Ammon's horn (tissue), 1 donor: ENCODE data around the gene NOX3.
A peak's percentile ranks its signal among the peaks of the same experiment; 100 is the strongest.
"Not testable (repeated sequence)": the region's sequence is repeated elsewhere in the genome, so short reads cannot be mapped to it uniquely, and the experiment has no call there.

Source experiments
- DNase-seq: peaks from one replicate; pipeline ENCODE4 v3.0.0-alpha.2; 2016; ENCODE audit warnings: low spot score

The NOX3 gene

DNA sequence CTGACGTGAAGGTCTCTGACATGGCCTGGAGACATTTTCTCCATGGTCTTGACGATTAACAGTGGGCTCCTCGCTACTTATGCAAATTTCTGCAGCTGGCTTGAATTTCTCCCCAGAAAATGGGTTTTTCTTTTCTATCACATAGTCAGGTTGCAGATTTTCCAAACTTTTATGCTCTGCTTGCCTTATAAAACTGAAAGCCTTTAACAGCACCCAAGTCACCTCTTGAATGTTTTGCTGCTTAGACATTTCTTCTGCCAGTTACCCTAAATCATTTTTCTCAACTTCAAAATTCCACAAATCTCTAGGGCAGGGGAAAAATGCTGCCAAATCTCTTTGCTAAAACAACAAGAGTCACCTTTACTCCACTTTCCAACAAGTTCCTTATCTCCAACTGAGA, 12.9 kb upstream of the NOX3 start:
- not testable (repeated sequence) for DNase-seq

DNA sequence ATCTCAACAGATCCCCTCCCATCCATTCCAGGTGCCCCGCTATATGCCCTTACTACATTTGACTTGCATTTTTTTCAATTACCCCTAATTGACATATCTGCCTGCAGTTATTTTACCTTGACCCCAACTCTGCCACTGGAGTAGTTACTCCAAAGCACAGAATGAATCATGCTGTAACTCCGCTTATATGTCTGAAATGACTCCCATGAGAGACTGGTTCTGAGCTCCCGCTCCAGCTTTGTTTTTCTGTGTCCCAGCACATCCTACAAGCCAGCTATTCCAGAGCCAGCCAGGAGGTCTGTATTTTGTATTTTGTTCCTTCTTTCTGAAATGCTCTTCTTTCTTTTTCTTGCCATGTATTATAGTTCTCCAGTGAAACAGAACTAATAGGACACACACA, 10.9 kb upstream of the NOX3 start:
- no peak for DNase-seq

DNA sequence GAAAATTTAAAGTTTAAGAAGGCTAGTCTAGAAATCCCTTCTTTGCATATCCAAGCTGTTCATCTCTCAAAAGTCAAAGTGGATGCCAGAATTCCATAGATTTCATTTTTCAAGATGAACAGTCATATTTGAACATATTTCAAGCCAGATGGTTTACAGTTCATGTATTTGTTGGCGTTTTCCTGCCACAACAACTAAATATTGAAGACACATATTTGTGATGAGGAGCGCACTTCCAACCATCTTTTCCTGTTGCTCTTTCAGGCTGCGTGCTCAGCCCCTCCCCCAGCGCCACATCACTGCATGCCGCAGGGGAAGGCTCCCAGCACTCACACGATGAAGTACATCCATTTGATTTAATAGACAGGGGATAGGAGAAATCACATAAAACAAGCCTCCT, 5.9 kb upstream of the NOX3 start:
- peak; percentile 8 for DNase-seq

DNA sequence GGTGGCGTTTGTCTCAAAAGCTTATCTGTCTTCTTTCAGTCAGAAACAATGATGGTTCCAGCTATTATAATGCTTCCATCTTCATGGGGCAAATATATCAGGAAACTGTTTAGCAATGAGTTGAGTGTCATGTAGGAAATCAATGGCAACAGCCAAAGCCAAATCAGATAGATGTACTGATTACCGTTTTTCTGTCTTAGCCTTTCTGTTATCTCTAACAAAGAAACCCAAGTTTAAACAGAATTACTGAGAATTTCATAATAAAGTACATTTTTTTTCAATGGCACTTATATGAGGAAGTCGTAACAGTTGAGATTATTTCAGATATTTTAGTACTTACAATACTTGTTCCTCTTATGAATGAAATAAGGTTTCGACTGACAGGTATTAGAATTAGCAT, 1.2 kb downstream of the NOX3 start:
- DNase-seq: no peak

DNA sequence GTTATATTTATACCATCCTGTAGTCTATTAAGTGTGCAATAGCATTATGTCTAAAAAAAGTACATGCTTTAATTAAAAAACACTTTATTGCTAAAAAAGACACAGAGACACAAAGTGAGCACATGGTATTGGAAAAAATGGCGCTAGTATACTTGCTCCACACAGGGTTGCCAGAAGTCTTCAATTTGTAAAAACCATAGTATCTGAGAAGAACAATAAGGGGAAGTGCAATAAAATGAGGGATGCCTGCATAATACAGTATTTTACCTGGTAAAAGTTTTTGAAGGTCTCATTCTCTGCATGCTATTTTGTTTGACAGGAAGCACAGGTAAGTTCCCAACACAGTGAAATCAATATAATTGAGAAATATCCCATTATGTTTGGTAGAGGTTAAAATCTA, 1.6 kb downstream of the NOX3 start:
- no peak for DNase-seq

DNA sequence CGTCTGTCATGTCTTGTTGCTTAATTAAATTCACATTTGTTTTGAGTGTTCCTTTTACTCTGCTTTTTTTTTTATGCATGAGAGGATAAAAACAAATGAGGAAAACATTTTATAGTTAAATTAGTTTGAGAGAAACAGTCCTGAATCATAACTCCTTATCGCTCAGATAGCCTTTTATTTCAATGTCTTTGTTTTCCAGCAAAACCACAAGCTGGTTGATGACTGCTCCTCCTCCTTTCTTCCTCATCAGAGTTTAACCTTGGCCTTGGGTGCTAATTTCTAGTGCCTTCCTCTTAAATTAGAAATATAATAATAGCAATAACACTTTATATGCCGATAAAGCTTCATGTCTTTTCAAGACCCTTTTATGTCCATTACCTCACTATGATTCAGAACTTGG, 3.1 kb downstream of the NOX3 start:
- DNase-seq: no peak

DNA sequence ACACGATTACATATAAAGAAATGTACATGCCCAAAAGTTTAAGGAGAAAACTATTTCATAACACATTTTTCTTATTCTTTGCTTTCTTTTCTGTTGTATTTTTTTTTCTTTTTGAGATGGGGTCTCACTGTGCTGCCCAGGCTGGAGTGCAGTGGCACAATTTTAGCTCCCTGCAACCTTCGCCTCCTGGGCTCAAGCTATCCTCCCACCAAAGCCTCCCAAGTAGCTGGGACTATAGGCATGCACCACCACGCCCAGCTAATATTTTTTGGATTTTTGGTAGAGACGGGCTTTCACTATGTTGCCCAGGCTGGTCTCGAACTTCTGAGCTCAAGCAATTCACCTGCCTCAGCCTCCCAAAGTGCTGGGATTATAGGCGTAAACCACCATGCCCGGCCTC, 4.1 kb downstream of the NOX3 start:
- not testable (repeated sequence) for DNase-seq

DNA sequence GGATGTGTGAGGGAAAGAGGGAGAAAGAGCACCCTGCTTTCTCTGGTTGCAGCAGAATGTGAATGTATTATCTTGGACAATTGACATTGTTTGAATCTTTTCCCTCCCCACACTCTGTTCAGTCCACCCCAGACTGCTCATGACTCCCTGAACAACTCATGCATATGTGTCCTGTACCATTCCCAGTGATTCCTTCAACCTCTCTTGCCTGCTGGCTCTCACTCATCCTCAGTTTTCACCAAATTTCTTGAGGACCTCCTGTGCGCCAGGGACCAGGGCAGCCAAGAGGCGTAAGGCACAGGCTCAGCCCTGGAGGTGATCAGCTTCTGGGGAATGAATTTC, 5.4 kb downstream of the NOX3 start:
- no peak for DNase-seq

DNA sequence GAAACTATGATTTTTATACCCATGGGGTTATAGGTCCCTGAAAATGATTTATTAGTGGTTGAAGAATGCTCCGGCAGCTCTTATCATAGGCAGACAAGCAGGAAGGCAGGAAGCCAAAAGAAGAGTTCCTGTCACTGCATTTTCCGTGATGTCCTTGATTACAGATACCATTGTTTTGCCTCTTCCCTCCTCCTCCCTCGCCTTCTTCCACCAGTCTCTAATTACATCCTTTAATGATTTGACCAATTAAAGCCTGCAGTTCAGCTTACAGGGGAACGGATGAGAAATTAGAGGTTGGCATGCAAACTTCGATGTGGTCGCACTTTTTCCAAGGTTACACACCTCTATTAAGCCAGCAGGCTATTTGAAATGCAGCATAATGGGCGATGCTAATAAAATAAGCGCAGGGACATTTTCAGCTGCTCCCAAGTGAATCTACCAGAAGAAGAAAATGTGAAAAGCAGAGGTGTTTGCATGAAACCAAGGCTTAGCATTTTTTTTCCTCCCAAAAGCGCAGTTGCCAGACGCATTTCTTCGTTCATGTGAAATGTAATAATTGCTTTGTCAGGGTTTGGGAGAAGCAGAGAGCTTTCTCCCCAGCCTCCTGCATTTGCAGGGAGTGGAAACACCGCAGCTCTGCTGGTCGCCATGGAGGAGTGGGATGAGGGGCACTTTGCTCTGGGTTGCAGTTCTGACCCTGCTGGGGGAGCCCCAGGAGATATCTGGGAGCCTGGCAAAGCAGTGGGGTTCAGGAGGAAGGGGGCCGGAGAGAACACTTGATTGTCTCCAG, 6.0 kb downstream of the NOX3 start:
- no peak for DNase-seq

DNA sequence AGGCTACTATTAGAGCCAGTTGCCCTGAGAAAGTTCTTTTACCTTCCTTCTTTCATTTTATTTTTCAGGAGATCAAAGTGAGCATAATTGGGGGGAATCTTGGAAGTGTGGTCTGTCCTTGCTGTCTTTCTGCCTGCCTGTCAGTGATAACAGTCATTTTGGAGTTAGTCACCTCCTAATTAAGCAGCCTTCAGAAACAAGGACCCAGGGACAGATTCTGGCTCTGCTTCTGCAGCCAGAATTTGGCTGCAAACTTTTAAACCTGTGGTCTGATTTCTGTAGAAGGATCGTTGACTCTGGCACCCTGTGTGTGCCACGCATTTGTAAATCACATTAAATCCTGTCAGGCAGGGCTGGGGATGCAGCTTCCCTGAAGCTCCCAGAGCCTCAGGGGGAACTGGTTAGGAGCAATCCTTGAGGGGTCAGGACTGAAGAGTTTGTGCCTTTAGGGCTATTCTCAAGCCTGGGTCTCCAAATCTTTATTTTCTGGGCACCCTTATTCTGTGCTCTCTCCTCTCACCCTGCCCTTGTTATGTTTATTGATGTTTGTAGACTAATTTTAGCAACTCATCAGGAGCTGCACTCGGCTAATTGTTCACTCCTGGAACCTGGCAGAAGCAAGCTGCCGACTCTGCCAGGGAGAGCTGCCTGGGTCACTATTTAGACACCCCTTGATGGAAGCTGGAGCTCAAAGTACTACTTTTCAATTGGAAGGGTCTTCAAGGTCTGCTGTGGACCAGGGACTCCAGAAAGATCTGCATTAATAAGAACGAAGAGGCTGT, 6.8 kb downstream of the NOX3 start:
- DNase-seq: peak; percentile 12

DNA sequence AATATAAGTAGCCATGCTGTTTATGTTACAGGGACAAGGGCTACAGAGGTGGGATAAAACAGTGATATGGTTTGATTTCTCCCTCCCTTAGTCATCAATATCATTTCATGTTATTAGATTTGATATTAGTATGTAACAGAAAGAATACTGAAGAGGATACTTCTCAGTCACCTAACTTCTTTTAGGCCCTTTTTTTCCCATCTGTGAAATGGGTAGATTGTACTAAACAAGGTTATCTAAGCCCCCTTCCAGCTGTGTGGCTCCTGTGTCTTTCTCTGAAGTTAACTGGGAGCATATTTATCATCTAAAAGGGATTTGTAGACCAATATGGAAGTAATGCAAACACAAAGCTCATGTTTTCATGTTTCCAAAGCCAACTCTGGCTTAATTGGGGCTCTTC, 7.7 kb downstream of the NOX3 start:
- no peak for DNase-seq

DNA sequence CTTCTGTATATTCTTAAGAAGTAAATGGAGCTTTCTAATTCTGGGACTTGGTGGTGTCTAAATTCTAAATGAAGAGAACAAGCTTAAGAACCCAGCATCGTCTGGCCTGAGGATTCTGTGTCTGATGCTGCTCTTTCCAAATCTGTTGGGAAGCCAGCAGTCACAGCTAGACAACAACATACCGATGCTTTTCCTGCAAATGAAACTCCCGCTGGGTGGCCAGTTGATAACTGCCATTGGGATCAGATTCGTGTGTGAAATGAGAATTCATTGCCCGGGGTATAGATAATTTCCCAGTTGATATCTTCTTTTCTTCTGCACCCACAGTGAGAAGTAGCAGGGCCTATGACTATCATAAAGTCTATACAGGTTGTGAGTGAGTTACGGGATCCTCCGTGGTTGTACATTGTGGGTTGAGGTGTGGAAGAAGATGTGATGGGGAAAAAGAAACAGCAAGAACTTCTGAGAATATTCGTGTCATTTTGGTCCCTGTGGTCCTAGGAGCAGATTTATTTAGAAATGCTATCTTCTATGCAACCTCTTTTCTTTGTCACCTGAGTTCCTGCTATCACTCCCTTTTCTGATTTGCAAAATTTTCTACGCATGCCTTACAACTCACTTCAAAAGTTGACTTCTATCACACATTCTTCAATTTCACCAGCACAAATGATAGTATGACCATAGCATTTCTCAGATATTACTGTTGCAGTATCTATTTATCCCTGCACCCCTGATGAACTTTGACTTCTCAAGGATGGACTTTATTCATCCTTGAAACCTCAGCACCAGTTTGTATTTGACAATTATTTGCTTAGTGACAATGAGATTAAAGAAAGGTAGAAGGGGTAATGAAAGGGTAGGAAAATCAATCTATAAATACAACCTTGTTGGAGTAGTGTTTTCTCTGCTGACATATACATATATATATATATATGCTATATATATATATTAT, 10.4 kb downstream of the NOX3 start:
- no peak for DNase-seq

DNA sequence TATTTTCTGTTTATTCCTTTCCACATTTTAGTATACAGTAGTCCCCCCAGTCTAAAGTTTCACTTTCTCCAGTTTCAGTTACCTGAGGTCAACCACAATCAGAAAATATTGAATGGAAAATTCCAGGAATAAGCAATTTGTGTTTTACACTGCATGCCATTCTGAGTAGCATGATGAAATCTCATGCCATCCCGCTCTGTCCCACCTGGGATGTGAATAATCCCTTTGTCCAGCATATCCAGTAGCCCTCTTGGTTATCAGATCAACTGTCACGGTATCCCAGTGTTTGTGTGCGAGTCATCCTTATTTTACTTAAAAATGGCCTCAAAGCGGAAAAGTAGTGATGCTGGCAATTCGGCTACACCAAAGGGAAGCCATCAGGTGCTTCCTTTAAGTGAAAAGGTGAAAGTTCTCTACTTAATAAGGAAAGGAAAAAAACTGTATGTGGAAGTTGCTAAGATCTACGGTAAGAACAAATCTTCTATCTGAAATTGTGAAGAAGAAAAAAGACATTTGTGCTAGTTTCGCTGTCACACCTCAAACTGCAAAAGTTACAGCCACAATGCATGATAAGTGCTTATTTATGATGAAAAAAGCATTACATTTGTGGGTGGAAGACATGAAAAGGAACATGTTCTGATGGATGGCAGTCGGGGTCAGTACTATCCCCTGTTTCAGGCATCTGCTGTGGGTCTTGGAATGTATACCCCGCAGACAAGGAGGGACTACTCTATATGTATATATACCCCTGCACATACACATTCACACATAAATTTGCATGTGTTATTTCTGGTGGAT, 11.3 kb downstream of the NOX3 start:
- no peak for DNase-seq

DNA sequence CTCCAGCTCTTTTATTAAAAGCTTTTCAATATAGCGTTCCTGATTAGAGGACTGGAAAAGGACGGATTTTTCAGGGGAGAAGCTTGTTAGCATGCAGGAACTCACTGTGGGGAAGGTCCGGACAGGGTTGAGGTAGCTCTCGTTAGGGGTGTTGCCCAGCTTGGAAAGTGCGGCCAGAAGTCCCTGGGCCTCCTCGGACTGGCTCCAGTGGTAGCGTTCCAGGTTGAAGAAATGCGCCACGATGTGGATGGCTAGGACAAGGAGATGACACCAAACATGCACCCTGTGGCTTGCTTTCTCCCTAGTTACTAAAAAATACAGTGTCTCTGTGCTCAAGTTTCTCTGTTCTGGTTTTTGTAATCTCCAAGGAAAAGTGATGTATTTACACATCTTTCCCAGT, 12.5 kb downstream of the NOX3 start:
- DNase-seq: no peak

DNA sequence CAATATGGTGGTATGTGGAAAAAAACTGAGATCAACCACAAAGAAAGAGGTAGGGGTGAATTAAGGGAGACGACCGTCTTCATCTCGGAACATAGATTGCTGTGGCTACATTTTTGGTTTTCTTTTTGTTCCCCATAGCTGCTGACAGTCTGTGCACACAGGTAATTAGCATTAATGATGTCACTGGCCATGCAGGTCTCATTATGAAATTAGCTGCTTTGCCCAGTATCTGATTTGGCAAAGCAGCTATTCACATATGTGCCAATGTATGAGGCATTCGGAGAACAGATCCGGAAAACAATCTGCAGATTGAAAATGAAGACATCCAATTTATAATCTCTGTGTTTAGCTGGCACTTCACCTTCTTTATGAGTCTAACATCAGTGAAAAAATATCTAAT, 13.1 kb downstream of the NOX3 start:
- DNase-seq: no peak

DNA sequence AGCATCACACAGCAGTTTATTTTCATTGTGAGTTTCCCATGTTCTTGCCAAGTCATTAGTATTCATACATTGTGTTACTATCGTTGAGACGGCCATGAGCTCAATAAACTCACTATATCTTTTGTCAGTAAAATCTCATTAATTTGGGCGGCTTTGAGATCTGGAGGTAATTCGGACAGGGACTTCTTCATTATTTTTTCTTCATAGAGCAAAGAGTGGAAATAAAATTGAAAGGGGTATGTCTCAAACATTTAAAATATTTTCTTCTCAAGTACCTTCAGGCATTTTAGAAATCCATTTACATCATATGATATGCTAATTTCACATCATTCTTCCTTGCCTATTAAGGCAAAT, 14.6 kb downstream of the NOX3 start:
- no peak for DNase-seq

DNA sequence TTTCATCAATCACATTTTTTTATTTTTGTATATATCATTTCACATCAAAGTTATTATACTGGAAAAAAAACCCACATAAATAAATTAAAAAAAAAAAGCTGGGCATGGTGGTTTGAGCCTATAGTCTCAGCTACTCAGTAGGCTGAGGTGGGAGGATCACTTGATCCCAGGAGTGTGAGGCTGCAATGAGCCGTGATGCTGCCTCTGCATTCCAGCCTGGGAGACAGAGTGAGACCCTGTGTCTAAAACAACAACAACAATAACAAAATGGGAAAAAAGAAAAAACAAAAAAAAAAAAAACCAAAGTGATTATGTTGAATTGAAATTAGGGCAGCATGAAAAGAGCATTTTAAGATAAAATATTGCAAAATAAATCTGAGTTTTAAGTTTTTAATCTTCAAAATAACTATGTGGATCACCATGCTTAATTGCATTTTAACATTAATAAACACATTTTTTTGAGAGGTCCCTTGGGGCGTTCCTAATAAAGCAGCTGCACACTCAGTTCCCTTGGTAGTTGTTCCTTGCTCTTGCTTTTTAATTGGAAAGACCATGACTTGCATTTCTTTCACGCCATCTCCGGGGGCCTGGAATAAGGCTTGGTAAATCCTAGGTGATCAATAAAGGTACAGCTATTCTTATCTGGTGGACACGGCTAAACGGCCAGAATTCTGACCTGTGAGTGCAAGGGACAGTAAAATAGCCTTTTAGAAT, 15.1 kb downstream of the NOX3 start:
- no peak for DNase-seq

DNA sequence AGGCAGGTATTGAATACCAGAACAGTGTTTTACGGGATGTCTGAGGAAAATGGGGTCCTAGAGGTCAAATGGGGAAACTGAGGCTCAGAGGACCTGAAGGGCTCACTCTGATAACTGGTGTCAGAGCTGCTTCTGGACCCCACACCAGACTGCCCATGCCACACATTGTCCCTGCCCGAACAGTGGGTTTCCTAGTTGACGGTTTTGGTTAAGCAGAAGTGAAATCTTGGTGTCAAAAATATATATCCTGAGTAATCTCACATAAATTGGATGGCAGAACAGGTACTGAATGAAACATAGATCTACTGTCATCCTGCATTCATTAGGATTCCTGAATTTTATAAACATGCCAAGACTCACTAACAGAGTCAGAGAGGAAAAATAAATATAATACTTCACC, 16.3 kb downstream of the NOX3 start:
- DNase-seq: no peak

DNA sequence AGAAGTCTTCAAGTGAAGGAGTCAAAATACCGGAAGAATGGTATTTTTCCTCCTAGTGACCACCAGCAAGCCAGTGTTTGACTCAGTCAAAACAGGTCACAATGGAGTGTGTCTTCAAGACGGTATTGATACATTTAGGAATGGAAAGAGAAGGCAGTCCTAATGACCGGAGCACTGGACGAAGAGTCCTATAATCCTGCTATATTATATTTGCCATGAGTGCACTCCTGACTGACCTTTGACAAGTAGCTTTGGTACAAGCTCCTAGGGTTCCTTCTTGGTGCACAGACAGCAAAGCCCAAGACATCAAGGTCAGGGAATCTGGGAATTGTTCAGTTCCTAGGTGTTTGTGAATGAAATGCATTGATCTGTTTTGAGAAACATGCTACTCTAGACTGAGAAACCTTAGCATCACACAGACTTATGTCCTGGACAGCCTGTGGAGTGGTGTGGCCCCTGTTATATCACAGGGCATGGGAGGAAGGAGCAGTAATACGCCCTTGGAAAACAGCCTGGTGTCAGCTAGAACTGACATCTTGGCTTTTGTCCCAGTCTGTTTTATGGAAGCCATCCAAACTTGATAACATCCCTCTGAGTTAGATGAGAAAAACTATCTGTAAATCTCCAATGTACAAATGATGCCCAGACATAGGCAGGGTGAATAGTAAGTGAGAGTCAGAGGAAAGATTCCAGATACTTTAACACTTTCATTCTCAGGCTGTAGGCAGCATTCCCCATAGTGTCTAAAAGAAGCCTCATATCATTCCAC, 18.5 kb downstream of the NOX3 start:
- DNase-seq: peak; percentile 13

DNA sequence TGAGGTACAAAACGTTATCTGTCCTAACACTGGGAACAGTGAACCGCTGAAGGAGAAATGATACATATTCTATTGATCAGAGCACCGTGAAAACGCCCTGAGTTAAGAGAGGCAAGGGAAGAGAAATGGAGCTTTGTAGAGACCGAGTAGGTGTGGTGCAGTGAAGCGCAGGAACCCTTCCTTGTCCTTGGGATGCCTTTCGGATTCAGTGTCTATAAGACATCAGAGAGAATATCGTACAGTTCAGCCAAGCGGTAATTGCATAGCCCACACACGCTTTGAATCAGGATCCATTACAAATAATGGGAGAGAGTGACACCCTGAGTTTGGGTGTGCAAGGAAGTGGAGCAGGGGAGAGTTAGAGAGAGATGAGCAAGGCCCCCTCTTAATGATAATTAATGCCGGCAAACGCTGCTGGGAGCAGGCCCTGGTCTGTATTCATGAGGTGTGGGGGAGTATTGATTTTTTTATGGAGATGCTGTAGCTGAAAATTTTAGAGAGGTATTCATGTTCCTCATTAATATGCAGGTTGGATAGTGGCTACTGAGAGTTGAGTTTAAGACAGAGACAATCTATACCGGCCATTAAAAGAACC, 20.7 kb downstream of the NOX3 start:
- no peak for DNase-seq
